Measurements from ENCODE around the gene MAPKAP1.

Gene MAPKAP1

DNA sequence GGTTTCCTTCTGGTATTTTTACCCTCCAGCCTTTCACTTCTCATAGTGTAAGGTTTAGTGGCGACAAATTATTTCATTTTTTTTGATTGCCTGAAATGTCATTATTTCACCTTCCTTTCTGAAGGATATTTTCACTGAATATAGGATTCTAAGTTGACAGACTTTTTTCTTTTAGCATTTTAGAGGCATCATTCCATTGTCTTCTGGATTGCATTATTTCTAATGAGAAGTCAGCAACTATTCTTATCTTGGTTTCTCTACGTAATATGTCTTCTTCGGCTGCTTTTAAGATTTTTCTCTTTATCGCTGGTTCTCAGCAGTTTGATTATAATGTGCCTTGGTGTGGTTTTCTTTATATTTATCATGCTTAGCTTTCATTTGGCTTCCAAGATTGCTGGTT is 251.1 kb downstream of the MAPKAP1 start:
- Histone ChIP-seq H3K4me3 (ENCODE audit: low read depth in 1 of 2, low read length in 2 of 2) (no peak overlapping the region), H3K4me1 (ENCODE audit: control insufficient read depth in 1 of 2, insufficient read depth in 2 of 2, low read length in 2 of 2) (no peaks in the 10 kb centered on the region), H3K36me3 (ENCODE audit: control insufficient read depth in 1 of 2, insufficient read depth in 2 of 2, low read length in 2 of 2) (peaks cover 5 to 6% of the 10 kb centered on the region in 2 donors), H3K27ac (ENCODE audit: low read length) (no peak overlapping the region), H3K27me3 (ENCODE audit: low read depth, low read length) (no peaks in the 10 kb centered on the region), H3K9me3 (ENCODE audit: control insufficient read depth in 1 of 2, low read length in 2 of 2) (peaks cover 0 to 3% of the 10 kb centered on the region in 2 donors)

DNA sequence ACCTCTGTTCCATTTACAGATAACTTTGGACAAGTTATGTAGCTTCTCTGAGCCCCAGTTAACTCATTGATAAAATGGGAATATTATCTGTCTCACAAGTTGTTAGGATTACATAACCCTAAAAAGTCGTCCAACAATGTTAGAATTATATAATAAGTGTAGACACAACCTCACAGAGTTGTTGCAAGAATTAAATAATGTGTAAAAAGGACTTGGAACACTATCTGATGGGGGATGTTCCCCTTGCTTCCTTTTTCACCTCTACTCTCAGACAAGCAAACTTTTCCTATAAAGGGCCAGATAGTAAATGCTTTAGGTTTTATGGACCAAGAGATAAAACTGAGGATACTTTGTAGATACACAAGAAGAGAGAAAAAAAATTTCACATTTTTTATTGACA is 251.9 kb downstream of the MAPKAP1 start:
- Histone ChIP-seq H3K9me3 (ENCODE audit: control insufficient read depth in 1 of 2, low read length in 2 of 2) (peaks cover 0 to 3% of the 10 kb centered on the region in 2 donors), H3K36me3 (ENCODE audit: control insufficient read depth in 1 of 2, insufficient read depth in 2 of 2, low read length in 2 of 2) (peaks cover 5 to 6% of the 10 kb centered on the region in 2 donors), H3K27ac (ENCODE audit: low read length) (no peak overlapping the region), H3K4me3 (ENCODE audit: low read depth in 1 of 2, low read length in 2 of 2) (no peak overlapping the region), H3K27me3 (ENCODE audit: low read depth, low read length) (no peaks in the 10 kb centered on the region), H3K4me1 (ENCODE audit: control insufficient read depth in 1 of 2, insufficient read depth in 2 of 2, low read length in 2 of 2) (no peaks in the 10 kb centered on the region)

DNA sequence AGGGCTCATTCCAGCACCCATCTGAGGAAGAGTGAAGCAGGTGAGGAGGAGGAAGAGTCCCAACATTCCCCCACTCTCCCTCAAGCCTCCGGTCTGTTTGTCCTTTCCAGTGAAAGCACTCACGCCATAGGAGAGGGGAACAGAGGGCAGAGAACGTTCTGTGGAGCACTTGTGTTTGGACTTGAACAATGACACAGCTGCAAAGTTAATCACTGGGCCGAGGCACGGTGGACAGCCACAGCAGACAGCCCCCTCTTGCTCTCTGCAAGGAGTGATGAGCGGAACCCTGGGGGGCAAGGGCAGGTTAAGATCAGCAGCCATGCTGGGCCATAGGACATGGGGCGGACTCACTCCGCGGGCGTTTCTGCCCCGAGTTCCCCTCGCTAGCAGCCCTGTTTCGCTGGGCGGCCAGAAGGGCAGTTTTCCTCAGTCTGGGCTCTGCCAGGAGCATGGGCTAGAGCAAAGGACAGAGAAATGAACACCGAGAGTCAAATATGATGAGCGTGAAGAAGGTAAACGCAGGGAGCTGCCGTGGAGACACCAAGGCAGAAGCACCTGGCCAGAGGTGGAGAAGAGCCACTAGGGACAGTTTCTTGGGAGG is 259.7 kb downstream of the MAPKAP1 start:
- Histone ChIP-seq H3K4me3 (ENCODE audit: low read depth in 1 of 2, low read length in 2 of 2) (no peak overlapping the region), H3K27ac (ENCODE audit: low read length) (no peak overlapping the region), H3K36me3 (ENCODE audit: control insufficient read depth in 1 of 2, insufficient read depth in 2 of 2, low read length in 2 of 2) (peaks cover 16 to 18% of the 10 kb centered on the region in 2 donors), H3K4me1 (ENCODE audit: control insufficient read depth in 1 of 2, insufficient read depth in 2 of 2, low read length in 2 of 2) (no peaks in the 10 kb centered on the region), H3K27me3 (ENCODE audit: low read depth, low read length) (no peaks in the 10 kb centered on the region), H3K9me3 (ENCODE audit: control insufficient read depth in 1 of 2, low read length in 2 of 2) (no peaks in the 10 kb centered on the region)

DNA sequence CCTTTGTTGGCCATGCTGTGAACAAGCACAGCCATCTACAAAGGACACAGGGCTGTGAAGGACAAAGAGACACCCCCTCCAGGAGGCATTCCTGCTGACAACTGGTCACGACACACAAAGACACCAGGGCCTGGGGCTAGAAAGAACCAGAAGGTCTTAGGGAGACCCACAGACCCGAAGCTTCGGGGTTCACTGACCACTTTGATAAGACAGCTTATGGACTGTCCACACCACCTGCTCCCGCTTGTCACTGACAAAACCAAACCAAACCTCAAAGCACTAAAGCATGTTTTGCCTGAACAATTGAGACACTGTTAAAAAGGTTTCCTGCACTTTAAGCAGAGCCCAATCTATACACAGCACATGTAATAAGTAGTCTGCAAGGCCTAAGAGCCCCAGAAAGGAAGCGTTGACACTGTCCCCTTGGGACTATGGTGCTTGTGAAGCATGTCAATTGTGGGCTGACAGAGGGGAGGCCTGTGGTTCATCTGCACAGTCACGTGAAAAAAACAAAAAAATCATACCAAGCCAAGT is 260.4 kb downstream of the MAPKAP1 start:
- no peaks in the 10 kb centered on the region for H3K4me1 ChIP-seq (ENCODE audit: control insufficient read depth in 1 of 2, insufficient read depth in 2 of 2, low read length in 2 of 2)

DNA sequence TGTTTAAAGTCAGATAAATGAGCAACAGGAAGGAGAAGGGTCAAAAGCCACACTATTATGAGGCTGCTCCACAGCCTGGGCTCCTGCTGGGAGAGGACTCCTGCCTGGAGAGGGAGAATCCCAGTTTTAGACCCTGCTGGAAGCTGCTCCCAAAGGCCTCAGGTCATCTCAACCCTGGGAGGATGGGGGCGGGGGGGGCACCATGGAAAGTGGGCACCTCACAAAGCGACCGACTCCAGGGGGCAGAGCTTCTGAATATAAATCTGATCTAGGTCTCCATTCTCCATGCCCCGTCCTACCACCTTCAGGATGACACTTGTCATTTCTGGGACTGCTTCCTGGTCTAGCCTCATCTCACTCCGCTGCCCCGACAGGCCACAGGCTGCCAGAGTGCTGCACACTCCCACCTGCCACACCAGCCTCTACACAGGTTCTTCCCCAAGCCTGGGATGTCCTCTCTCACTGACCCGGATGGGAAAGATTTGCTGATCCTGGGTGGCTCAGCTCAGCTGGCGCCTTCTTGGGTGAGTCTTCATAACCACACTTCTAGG is 262.0 kb downstream of the MAPKAP1 start:
- H3K27me3 ChIP-seq (ENCODE audit: low read depth, low read length) = no peaks in the 10 kb centered on the region
- no peaks in the 10 kb centered on the region for H3K9me3 ChIP-seq (ENCODE audit: control insufficient read depth in 1 of 2, low read length in 2 of 2)
- no peak overlapping the region for H3K4me3 ChIP-seq (ENCODE audit: low read depth in 1 of 2, low read length in 2 of 2)
- peaks cover 26 to 34% of the 10 kb centered on the region in 2 donors for H3K36me3 ChIP-seq (ENCODE audit: control insufficient read depth in 1 of 2, insufficient read depth in 2 of 2, low read length in 2 of 2)
- H3K27ac ChIP-seq (ENCODE audit: low read length) = no peak overlapping the region
- H3K4me1 ChIP-seq (ENCODE audit: control insufficient read depth in 1 of 2, insufficient read depth in 2 of 2, low read length in 2 of 2) = no peaks in the 10 kb centered on the region

More for the DNA sequence above, 260.4 kb downstream of the MAPKAP1 start:
- H3K27ac ChIP-seq (ENCODE audit: low read length) = no peak overlapping the region
- H3K27me3 ChIP-seq (ENCODE audit: low read depth, low read length) = no peaks in the 10 kb centered on the region
- peaks cover 16 to 21% of the 10 kb centered on the region in 2 donors for H3K36me3 ChIP-seq (ENCODE audit: control insufficient read depth in 1 of 2, insufficient read depth in 2 of 2, low read length in 2 of 2)
- H3K9me3 ChIP-seq (ENCODE audit: control insufficient read depth in 1 of 2, low read length in 2 of 2) = no peaks in the 10 kb centered on the region
- H3K4me3 ChIP-seq (ENCODE audit: low read depth in 1 of 2, low read length in 2 of 2) = no peak overlapping the region

DNA sequence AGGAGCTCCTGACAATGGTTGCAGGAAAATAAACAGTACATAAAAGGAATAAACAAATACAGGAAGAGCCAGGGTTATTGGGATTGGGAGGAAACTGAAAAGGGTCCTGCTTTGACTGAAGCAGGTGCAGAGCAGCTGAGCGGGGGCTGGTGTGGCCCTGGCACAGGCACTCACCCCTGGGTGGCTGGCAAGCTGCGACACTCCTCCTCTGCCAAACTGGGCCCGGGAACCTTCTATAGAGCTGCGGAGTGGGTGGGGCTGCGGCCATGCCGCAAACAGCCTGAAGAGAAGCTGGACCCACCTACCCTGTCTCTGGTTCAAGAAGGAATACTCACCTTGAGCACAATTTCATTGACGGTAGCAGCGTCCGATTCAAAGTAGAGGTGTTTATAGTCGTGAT is 262.8 kb downstream of the MAPKAP1 start:
- Histone ChIP-seq H3K4me3 (ENCODE audit: low read depth in 1 of 2, low read length in 2 of 2) (no peak overlapping the region), H3K27me3 (ENCODE audit: low read depth, low read length) (no peaks in the 10 kb centered on the region), H3K36me3 (ENCODE audit: control insufficient read depth in 1 of 2, insufficient read depth in 2 of 2, low read length in 2 of 2) (peaks cover 35 to 38% of the 10 kb centered on the region in 2 donors), H3K27ac (ENCODE audit: low read length) (no peak overlapping the region), H3K9me3 (ENCODE audit: control insufficient read depth in 1 of 2, low read length in 2 of 2) (no peaks in the 10 kb centered on the region), H3K4me1 (ENCODE audit: control insufficient read depth in 1 of 2, insufficient read depth in 2 of 2, low read length in 2 of 2) (no peaks in the 10 kb centered on the region)

DNA sequence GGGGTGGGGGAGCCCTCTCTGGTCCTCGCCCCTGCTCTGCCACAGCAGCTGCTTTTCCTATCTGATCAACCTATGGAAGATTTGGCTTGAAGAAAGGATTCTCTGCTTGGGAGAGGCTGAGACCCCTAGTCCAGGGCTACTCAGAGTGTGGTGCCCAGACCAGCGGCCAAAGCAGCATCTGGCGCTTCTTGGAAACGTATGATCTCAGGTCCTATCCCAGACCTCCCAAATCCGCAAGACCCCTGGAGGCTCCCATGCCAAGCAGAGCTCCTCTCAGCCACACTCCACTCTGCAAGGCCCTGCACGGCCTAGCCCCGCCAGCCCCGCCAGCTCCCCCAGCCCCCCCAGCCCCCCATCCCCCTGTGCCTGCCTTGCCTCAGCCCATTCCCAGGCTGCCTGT is 263.6 kb downstream of the MAPKAP1 start:
- H3K4me3 ChIP-seq (ENCODE audit: low read depth in 1 of 2, low read length in 2 of 2) = no peak overlapping the region
- peaks cover 40 to 43% of the 10 kb centered on the region in 2 donors for H3K36me3 ChIP-seq (ENCODE audit: control insufficient read depth in 1 of 2, insufficient read depth in 2 of 2, low read length in 2 of 2)
- no peaks in the 10 kb centered on the region for H3K9me3 ChIP-seq (ENCODE audit: control insufficient read depth in 1 of 2, low read length in 2 of 2)
- H3K4me1 ChIP-seq (ENCODE audit: control insufficient read depth in 1 of 2, insufficient read depth in 2 of 2, low read length in 2 of 2) = no peaks in the 10 kb centered on the region
- H3K27ac ChIP-seq (ENCODE audit: low read length) = no peak overlapping the region
- H3K27me3 ChIP-seq (ENCODE audit: low read depth, low read length) = no peaks in the 10 kb centered on the region

DNA sequence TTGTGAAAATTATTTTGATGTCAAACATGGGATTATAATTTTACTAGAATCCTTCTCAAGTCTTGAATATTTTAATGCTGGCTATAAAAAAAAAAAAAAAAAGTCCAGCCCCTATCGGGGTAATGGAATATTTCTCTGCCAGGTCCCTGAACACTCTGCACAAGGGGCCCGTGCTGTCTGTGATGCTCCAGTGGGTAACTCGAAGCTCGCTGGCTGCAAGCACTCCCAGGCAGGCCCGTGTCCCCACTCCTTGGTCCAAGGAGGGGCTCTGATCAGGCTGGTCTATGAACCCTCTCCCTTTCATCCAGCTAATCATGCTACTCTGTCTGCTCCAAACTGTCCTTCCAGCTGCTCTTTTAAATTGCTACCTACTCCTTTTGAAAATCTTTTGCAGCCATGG is 264.6 kb downstream of the MAPKAP1 start:
- H3K27ac ChIP-seq (ENCODE audit: low read length) = no peak overlapping the region
- H3K36me3 ChIP-seq (ENCODE audit: control insufficient read depth in 1 of 2, insufficient read depth in 2 of 2, low read length in 2 of 2) = peaks cover 43 to 44% of the 10 kb centered on the region in 2 donors
- H3K4me3 ChIP-seq (ENCODE audit: low read depth in 1 of 2, low read length in 2 of 2) = no peak overlapping the region
- no peaks in the 10 kb centered on the region for H3K27me3 ChIP-seq (ENCODE audit: low read depth, low read length)
- H3K9me3 ChIP-seq (ENCODE audit: control insufficient read depth in 1 of 2, low read length in 2 of 2) = no peaks in the 10 kb centered on the region
- H3K4me1 ChIP-seq (ENCODE audit: control insufficient read depth in 1 of 2, insufficient read depth in 2 of 2, low read length in 2 of 2) = no peaks in the 10 kb centered on the region

DNA sequence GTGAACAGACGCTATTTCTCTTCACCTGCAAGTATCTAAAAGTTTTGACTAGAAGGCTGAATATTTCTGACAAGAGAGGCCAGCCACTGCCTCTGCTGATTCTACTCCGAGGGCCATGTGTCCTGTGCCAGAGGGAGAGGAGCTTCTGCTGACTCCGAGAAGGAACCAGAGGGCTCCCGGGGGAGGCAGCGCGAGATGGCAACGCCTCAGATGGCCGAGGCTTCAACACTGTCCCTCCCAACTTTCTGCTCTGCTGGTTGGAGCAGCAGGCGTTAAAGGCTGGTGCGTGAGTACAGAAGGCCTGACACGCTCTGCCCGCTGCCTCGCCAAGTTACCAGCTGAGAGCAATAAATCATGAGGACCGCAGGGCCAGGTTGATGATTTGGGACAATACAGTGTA is 266.6 kb downstream of the MAPKAP1 start:
- Histone ChIP-seq H3K27ac (ENCODE audit: low read length) (no peak overlapping the region), H3K27me3 (ENCODE audit: low read depth, low read length) (no peaks in the 10 kb centered on the region), H3K9me3 (ENCODE audit: control insufficient read depth in 1 of 2, low read length in 2 of 2) (no peaks in the 10 kb centered on the region), H3K4me3 (ENCODE audit: low read depth in 1 of 2, low read length in 2 of 2) (no peak overlapping the region), H3K36me3 (ENCODE audit: control insufficient read depth in 1 of 2, insufficient read depth in 2 of 2, low read length in 2 of 2) (peaks cover 39 to 40% of the 10 kb centered on the region in 2 donors), H3K4me1 (ENCODE audit: control insufficient read depth in 1 of 2, insufficient read depth in 2 of 2, low read length in 2 of 2) (no peaks in the 10 kb centered on the region)

DNA sequence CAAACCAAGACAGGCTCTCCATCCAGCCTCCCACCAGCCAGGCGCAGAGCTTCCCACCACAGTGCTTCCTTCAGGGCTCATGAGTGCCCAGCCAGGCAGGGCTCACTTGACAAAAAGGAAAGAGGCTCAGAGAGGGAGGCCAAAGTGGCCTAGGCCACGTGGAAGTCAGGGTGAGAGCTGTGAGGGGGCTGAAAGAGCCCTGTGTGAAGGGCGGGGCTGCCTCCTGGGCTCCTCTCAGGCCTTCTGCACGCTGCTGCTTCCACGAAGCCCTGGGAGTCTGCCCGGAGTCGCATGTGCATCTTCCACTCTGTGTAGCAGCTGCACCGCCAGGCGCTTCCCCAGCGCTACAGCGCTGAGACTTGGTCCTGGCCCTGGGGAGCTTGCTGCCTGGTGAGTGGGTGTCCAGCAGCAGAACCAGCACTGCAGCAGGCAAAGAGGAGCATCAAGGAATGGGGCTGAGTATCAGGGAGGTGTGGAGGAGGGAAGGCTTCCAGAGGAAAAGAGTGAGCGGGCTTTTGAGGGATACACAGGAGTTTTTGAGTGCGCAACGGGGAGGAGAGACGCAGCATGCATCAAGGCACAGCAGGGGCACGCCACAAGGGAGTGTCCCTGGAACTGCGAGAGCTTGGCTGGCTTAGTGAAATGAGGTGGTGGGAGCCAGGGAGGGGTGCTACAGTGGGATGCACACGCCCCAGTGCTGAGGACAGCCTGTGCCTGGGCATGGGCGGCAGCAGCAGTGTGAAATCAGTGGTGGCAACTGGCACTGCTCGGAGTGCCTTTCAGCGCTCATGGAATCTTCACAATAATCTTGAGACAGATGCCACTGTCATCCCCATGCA is 267.4 kb downstream of the MAPKAP1 start:
- Histone ChIP-seq H3K9me3 (ENCODE audit: control insufficient read depth in 1 of 2, low read length in 2 of 2) (no peaks in the 10 kb centered on the region), H3K4me1 (ENCODE audit: control insufficient read depth in 1 of 2, insufficient read depth in 2 of 2, low read length in 2 of 2) (no peaks in the 10 kb centered on the region), H3K27me3 (ENCODE audit: low read depth, low read length) (no peaks in the 10 kb centered on the region), H3K36me3 (ENCODE audit: control insufficient read depth in 1 of 2, insufficient read depth in 2 of 2, low read length in 2 of 2) (peaks cover 39% of the 10 kb centered on the region in 2 donors), H3K27ac (ENCODE audit: low read length) (no peak overlapping the region), H3K4me3 (ENCODE audit: low read depth in 1 of 2, low read length in 2 of 2) (no peak overlapping the region)
